Upper lobe of left lung (tissue), 4 donors: Measurements from ENCODE around the gene SNAPC1.

ENCODE experiments used
- CTCF ChIP-seq, 6 experiments: fragments of 450-650 bp in 4 of 6; fragments of 200-600 bp in 2 of 6; sonication (generic) in 2 of 6; IDR thresholded peaks; one replicate each; pipeline ENCODE4 v1.5.1; 2016 to 2019; ENCODE audit warnings: antibody characterized with exemption in 6 of 6
- EP300 ChIP-seq, 4 donors: sonication (generic); formaldehyde crosslinking; IDR thresholded peaks; one replicate each; pipeline ENCODE4 v1.5.1; 2017; ENCODE audit warnings: antibody characterized with exemption in 4 of 4, control low read depth in 2 of 4
- POLR2A ChIP-seq, 4 donors: fragments of 450-650 bp; IDR thresholded peaks; one replicate each; pipeline ENCODE4 v1.5.1; 2016 to 2017; ENCODE audit warnings: antibody characterized with exemption in 4 of 4, mild to moderate bottlenecking in 2 of 4
- POLR2AphosphoS5 ChIP-seq, 2 donors: sonication (generic); formaldehyde crosslinking; IDR thresholded peaks; one replicate each; pipeline ENCODE4 v1.5.1; 2017; ENCODE audit warnings: antibody characterized with exemption in 2 of 2

GRCh38 chr14:61750708-61751474 lies 11.3 kb upstream of the SNAPC1 start:
- TF ChIP-seq CTCF (IDR thresholded peaks at IDR 0.05) (peak in 1 of 6 experiments; percentile 13), POLR2A (IDR thresholded peaks at IDR 0.05) (peak in 3 of 4 donors; percentile 64 to 96 (median 85)), EP300 (IDR thresholded peaks at IDR 0.05) (no peak), POLR2AphosphoS5 (IDR thresholded peaks at IDR 0.05) (peak; percentile 51 to 80)
